ENCODE results near the gene PIK3R5.

Gene PIK3R5

DNA sequence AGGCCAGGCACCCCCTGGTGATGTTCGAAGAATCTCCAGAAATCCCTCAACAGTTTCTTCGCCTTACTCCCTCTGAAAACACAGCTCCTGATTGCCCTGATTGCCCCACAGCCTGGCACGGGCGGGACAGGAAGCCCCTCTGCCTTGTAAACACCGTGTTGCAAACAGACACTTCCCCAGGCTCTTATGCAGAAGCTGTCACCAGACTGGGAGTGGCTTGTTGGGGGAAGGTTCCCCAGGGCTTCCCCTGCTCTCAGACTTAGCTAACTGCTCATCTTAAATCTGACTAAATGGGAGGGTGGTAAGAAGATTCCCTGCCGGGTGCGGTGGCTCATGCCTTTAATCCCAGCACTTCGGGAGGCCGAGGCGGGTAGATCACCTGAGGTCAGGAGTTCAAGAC lies 11.2 kb downstream of the PIK3R5 start:
- DNase-seq (ENCODE audit: low read depth, low spot score), result no peak

DNA sequence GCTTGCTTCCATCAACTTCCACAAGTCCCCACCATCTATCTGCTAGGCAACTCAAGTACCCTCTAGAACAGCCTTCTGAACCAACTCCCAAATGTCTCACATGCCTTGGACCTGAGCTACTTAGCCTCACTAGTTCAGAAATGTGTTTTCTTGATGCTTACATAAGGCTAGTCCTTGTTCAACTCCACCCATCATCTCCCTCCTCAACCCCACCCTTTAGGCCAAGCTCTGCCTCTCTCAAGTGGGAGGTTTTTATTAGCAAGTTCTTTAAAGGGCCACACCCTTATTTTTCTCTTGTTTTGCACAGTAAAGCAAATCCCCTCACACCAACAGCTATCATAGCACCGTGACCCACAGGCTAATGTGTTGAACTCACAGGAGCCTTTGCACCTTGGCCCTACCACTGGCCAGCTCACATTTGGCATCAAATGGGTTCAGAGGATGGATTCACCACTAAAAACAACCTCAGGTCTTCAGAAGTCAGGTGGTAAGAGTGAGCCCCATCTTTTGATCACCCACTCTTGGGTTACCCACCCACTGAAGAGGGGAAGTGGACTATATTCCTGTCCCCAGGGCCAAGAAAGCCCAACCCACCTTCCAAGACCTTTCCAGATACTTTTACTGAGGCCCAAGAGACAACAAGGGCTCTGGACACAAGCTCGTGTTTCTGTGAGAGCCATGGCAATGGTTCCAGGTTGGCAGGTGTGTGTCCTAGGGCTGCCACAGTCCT lies 12.2 kb downstream of the PIK3R5 start:
- no peak for DNase-seq (ENCODE audit: low read depth, low spot score)

DNA sequence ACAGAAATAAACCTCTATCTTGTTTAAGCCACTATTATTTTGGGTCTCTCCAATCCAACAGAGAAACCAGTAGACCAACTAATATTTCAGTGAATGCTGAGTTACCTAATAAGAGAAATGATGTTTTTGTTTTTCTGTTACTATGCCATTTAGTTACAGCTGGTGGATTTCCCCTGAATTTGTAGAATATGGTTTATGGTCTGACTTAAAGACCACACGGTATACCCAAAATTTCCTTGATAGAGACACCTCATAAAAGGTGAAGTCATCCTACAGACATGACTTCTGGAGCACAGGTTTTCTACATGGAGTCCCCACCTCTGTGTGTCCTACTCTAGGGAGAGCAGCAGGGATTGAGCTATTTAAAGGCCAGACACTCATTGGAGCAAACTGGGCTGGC lies 13.3 kb downstream of the PIK3R5 start:
- no peak for DNase-seq (ENCODE audit: low read depth, low spot score)

DNA sequence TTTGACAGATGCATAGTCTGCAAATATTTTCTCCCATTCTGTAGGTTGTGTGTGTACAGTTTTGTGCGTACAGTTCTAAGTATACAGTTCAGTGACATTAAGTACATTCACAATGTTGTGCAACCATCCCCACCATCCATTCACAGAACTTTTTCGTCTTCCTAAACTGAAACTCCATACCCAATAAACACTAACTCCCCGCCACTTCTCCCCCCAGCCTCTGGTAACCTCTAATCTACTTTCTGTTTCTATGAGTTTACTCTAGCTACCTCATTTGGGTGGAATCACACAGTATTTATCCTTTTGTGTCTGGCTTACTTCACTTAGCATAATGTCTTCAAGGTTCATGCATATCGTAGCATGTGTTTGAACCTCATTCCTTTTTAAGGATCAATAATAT lies 14.3 kb downstream of the PIK3R5 start:
- no peak for DNase-seq (ENCODE audit: low read depth, low spot score)

DNA sequence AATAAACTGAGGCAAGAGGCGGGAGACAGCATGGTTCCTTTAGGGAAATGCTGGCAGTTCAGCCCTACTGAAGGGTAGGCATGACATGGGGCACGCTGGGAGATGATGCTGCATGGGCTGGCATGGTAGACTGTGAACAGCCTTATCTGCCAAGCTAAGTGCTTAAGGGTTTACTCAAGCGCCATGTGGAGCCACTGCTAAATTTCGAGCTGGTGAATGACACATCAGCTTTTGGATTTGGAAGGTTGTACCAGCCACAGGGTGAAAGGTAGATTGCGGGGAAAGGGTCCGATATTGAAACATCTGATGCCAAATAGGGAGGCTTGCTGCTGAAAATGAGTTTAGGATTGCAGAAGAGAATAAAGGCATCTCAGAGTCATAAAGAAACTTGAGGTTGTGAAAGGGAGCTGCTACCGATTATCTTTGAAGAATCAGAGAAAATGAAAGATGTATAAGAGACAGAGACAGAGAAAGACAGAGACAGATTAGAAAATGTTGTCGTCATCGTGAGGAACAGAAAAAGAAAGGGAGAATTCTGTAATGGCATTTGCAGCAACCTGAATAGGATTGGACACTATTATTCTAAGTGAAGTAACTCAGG lies 16.3 kb downstream of the PIK3R5 start:
- no peak for DNase-seq (ENCODE audit: low read depth, low spot score)

DNA sequence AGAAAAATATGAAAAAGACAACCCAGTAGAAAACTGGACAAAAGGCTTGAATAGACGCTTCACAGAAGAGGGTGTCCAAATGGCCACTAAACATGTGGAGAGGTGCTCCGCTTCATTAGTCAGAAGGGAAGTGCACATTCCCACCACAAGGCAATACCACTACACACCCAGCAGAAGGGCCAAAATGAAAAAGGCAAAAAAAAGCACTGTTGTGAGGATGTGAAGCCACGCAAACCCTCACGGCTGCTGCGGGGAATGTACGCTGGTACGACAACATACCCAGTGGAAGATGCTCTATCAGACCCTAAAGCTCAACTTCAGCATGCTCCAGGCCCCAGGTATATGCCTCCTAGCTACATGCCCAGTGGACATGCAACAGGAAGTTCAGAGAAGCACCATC lies 17.0 kb downstream of the PIK3R5 start:
- no peak for DNase-seq (ENCODE audit: low read depth, low spot score)

DNA sequence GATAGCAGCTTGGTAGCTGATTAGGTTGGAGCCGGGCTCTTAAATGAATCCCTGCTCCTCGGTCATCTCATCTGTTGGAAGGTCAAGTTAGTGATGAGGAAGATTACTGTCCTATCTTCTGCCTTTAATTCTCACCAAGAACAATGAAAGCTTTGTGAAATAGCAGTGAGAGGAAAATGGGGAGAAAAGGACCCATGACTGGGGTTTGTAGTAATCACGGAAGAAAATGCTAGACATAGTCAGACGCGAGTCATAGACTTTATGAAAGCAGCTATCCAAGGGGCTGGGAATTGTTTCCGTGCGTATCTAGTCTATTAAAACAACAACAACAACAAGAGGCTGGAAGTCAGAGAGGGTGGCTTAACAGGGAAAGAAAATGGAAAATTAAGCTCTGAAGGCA lies 18.3 kb downstream of the PIK3R5 start:
- peak; percentile 25 for DNase-seq (ENCODE audit: low read depth, low spot score)

DNA sequence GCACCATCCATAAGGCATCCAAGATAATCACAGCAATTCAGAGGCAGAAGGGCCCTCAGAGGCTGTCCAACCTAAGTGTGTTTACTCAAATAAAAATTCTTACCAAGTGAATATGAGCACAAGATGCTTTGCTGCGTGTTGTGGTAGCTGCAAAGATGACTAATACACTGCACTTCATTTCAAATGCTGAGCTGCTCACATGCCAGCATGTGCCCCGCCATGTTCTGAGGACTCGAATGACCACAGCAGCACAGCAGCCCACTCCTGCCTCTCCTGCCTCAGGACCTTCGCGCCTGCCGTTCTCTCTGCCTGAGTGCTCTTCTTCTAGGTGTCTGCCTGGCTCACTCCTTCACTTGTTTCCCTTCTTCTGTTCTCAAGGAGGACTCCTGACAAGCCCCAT lies 19.0 kb downstream of the PIK3R5 start:
- DNase-seq (ENCODE audit: low read depth, low spot score), result peak; percentile 71

DNA sequence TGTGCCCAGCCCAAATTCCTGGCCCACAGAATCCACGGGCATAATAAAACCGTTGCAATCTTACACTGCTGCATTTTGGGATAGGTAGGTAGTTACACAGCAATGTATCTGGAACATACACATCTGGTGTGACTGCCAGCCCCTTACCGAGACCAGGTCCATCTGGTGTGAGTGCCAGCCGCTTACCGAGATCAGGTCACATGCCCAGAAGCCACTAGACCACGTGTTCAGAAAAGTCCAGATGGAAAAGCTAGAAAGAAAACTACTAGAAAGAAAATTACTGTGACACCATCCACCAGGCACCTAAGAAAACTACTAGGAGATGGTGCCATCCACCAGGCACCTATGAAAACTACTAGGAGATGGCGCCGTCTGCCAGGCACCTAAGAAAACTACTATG lies 19.4 kb downstream of the PIK3R5 start:
- DNase-seq (ENCODE audit: low read depth, low spot score), result no peak

DNA sequence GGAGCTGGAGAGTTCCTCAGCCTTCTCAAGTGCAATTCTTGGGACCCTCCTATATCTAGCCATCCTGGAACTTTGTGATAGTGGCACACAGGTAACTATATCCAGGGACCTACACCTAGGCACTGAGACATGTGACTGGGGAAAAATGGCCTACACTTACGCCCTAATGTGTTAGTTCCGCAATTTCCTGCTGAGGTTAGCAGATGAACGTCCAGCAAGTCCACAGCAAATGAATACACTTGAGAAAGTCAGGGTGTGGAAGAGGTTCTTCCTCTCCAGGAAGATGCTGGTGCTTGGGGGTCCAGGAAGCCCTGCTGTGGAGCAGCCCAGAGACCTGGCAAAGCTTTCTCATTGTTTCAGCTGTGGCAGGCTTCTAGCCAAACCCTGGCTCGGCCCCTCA lies 20.8 kb downstream of the PIK3R5 start:
- DNase-seq (ENCODE audit: low read depth, low spot score), result no peak

DNA sequence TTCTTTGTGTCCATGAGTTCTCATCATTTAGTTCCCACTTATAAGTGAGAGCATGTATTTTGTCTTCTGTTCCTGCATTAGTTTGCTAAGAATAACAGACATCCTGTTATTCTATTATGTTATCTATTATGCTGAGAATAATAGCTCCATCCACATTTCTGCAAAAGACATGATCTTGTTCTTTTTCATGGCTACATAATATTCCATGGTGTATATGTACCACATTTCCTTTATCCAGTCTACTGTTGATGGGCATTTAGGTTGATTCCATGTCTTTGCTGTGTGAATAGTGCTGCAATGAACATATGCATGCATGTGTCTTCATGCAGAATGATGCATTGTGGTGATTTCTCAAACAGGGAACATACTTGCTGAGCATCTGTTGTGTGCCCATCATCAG lies 21.4 kb downstream of the PIK3R5 start:
- DNase-seq (ENCODE audit: low read depth, low spot score), result no peak

DNA sequence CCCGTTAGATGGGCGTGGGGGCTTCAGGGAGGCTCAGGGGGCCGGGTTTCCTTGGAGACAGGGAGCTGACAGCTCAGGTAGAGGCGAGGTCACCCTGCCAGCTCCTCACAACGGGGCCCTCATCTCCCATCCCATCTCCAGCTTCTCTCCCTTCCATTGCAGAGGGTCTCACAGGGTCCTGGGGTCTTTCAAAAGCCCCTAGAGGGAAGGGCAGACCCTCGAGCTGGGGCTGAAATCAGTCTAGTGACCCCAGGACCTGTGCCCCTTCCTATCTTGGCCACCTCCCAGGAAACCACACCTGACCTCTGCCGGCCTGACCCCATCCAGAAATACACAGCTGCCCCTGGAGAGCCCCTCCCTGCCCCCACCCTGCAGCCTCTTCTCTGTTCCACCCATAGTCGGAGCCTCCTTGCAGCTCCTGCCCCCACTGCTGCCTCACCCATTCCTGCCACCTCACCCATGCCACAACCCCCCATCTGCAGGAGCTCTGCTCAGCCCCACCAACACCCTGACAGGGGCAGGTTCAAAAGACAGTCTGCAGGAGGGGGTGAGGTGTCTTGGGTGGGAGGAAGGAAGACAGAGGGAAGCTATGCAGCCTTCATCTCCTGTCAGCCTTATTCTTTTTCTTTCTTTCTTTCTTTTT lies 23.4 kb downstream of the PIK3R5 start:
- DNase-seq (ENCODE audit: low read depth, low spot score), result no peak

DNA sequence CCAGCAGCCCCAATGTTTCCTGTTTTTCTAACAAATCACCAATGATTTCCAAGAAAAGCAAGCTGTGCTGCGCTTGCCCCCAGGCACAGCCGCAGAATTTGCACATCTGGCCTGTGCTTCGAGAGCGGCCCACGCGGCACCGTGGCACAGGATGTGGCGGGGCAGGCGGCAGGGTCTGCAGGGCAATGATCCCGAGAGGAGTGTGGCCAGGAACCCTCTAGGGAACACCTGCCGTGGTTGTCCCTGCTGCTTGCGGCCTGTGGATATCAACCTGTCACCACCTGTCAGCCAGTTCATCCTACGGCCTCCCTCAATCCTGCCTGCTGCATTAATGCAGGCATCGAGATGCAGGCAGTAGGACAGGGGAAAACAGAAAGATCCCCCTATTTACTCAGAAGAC lies 24.0 kb downstream of the PIK3R5 start:
- no peak for DNase-seq (ENCODE audit: low read depth, low spot score)

DNA sequence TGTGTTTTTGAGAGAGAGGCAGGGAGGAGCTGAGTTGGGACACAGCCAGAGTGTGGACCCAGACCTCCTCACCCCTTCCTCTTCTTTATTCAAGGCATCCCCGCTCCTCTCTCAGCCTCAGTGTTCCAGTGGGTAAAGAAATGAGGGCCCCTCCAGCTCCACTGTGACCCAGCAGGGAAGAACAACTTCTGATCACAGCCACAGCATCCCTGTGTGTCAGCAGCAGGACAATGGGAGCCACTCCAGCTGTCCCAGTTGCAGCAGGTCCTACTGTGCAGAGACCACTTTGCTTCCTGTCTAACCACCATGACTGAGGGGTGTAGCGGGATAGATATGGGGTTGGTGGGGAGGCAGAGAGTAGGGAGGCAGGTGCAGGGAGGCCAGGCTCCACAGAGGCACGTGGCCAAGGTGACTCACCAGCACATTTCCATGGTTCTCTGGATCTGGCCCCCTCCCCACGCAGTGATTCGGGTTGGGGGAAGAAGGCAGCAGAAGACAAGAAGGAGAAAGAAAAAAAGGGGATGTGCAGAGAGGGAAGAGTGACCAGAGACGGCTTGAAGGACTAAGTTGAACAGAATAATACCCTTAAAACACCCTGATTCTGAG lies 24.5 kb downstream of the PIK3R5 start:
- DNase-seq (ENCODE audit: low read depth, low spot score), result no peak

DNA sequence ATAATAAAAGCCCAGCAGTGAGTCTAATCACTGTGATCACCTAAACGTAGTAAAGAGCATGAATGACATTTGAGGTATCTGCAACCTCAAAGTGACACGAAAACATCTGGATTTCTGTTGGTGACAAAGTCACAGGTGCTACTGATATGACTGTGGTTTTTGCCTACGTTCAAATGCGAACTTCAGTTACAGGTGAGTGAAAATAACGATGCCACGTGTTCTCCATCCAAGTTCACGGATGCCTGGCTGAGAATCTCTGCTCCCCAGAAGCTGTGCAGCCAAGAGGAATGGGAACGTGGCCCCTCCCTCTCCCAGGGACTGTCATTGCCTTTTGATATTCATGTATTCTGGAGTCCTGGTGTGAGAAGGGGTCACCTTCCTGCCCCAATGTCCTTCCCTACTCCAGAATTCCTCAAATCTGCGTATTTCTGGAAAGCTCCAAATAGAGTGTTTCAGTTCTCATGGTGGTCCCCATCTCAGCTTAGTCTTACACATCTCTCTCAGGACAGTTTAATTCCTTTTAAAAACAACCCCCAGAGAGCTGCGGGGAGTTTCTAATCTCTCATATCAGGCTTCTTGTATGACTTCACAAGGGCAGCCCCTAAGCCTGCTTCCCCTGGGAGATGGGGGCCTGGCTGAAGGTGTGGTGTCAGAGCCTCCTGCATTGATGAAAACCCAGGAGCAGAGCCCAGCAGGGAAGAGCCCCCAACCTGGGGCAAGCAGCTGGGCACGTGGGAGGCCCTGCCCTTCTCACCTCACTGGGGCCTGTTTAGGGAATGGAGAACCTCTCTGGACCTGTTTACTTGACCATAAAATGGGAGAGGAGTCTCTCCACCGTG lies 25.8 kb downstream of the PIK3R5 start:
- DNase-seq (ENCODE audit: low read depth, low spot score), result no peak

DNA sequence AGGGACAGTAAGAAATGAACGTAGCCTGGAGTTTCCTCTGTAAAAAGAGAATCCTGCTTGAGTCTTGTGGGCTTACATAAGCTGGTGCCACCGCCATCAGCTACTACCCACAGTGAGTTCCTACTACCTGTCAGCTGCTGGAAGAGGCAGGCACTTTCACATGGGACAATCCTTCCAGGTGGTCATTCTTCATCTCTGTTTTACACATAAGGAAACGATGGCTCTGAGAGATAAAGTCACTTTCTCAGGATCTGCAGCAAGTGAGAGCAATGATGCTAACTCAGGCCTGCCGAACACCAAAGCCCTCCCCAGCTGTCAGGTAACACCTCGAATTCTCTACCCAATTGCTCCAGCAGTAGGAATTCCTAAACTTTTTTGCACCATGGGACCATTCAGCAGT lies 26.6 kb downstream of the PIK3R5 start:
- DNase-seq (ENCODE audit: low read depth, low spot score), result no peak

DNA sequence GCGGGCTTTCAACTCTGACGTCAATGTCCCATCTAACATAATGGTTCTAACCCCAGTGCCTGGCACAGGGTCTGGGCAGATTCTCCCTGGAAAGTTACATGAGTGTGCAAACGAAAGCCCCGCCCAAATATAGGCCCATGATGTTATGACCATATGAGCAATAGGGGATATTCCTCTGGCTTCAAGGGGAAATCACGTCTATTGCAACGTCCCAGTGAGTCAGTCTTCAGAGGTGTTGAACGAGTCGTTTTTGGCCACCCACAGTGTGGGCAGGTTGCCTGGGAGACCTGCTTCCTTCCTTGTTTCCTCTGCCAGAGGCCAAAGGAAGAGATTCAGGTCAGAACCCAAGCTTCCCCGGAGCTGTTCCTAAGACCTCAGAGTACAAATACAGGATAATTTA lies 30.3 kb downstream of the PIK3R5 start:
- no peak for DNase-seq (ENCODE audit: low read depth, low spot score)

DNA sequence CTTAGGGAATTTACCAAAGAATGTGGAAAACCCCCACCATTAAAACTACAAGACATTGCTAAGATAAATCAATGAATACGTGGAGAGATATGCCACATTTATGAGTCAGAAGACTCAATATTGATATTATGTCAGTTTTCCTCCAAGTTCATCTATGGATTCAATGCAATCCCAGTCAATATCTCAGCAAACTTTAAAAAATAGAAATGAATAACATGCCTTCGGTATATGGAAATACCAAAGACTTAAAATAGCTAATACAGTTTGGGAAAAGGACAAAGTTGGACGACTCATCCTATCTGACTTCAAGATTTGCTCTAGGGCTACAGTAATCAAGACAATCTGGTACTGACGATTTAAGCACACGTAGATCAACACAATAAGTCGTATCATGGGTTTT lies 31.2 kb downstream of the PIK3R5 start:
- DNase-seq (ENCODE audit: low read depth, low spot score), result no peak

DNA sequence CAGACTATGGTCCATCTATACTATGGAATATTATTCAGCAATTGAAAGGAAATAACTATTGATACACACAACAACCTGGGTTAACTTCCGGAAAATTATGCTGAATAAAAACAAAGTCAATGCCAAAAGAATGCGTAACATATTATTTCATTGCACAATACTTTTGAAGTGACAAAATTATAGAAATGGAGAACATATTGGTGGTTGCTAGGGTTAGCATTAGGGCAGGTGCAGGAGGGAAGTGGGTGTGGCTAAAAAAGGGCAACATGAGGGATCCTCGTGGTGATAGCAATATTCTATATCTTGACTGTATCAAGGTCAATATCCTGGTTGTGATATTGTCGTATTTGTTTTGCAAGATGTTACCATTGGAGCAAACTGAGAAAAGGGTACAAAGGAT lies 34.9 kb downstream of the PIK3R5 start:
- DNase-seq (ENCODE audit: low read depth, low spot score), result no peak

DNA sequence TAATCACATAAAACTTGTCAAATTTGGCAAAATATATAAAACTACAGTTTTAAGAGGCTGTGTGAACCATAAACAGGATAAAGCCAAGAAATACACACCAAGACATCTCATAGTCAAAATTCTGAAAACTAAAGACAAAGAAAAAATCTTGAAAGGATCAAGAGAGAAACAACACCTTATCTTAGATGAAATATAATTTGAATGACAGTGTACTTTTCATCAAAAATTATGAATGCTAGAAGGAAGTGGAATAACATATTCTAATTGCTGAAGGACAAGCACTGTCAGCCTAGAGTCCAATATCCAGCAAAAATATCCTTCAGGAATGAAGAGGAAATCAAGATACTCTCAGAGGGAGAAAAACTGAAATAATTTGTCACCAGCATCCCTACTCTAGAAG lies 37.2 kb downstream of the PIK3R5 start:
- no peak for DNase-seq (ENCODE audit: low read depth, low spot score)

DNA sequence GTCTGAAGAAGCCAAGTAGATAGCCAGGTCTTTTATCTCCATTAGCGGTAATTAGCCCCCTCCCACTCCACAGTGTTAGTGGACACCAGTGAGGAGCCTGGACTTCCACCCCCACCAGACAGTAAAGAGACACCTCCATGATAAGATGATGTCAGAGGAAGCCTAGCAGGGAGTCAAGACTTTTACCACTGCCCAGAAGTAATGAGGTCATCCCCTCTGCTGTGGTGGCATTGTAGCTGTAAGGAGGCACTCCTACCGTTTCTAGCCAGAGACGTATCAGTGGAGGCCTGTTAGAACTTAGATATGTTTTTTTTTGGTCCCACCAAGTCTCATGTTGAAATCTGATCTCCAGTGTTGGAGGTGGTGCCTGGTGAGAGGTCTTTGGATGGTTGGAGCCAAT lies 38.1 kb downstream of the PIK3R5 start:
- no peak for DNase-seq (ENCODE audit: low read depth, low spot score)

DNA sequence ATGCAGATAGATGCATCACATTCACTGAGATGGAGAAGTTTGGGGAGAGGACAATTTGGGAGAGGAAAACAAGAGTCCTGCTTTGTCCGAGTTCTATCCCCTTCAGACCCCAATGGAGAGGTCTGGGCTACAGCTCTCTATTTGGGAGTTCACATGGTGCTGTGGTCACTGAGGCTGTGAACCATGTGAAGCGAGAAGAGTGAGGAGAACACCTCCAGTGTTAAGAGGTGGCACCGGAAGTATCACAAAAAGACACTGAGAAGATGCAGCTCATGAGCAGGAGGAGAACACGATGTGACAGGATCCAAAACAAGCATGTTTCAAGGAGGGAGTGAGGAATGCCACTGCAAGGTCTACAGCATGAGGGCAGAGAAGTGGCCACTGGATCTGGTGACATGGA lies 39.7 kb downstream of the PIK3R5 start:
- DNase-seq (ENCODE audit: low read depth, low spot score), result no peak
